T-cell (primary cell): Measurements from ENCODE around the gene IFNL3. TPM values are rescaled to one million over a fixed set of nuclear protein-coding genes. Genes with fewer than 3 reads are reported as not detected.
"Not testable (repeated sequence)": the region's sequence is repeated elsewhere in the genome, so short reads cannot be mapped to it uniquely, and the experiment has no call there.

Experiments
- ATAC-seq, 4 experiments: fragments of 200-7000 bp in 3 of 4; fragments of 150-1000 bp in 1 of 4; cut with Tn5 transposase; replicated peaks in 1 of 4; 1 replicate in 3 of 4; 2 replicates in 1 of 4; pipeline ENCODE4 v1.10.0; 2021; ENCODE audit warnings: moderate library complexity in 3 of 4, mild to moderate bottlenecking in 2 of 4, moderate number of reproducible peaks in 1 of 4
- CTCF ChIA-PET, 2 donors: fragments of 300-600 bp; sonication (Branson Sonifier 250); formaldehyde crosslinking; loops; one replicate each; lab custom pipeline; 2022; ENCODE audit warnings: antibody characterized with exemption in 2 of 2; lab: Charles Lee
- POLR2A ChIA-PET, 2 donors: fragments of 300-600 bp; sonication (Branson Sonifier 250); formaldehyde crosslinking; loops; one replicate each; lab custom pipeline; 2022; ENCODE audit warnings: antibody characterized with exemption in 2 of 2; lab: Charles Lee
- DNase-seq, 35 experiments: peaks; one replicate each; pipeline versions ENCODE4 v3.0.0 to v3.0.0-alpha.2; 2013 to 2023
- H3K27ac ChIP-seq: one replicate; pipeline ENCODE4 v1.5.1; 2013; ENCODE audit warnings: low read length
- H3K27me3 ChIP-seq, 2 experiments: replicated peaks in 1 of 2; 1 replicate in 1 of 2; 2 replicates in 1 of 2; pipeline versions ENCODE4 v1.6.1 to v1.7.0; 2013; ENCODE audit warnings: low read length in 1 of 2, mixed read lengths in 1 of 2; ENCODE audit not compliant: control insufficient read depth in 2 of 2, insufficient read depth in 2 of 2; ENCODE audit errors: extremely low read depth in 1 of 2
- H3K36me3 ChIP-seq, 2 donors: 1 replicate in 1 of 2; 2 replicates in 1 of 2; pipeline versions ENCODE4 v1.6.1 to v1.7.0; 2013; ENCODE audit warnings: low read length in 1 of 2; ENCODE audit not compliant: control insufficient read depth in 2 of 2, insufficient read depth in 1 of 2; ENCODE audit errors: extremely low read depth in 1 of 2
- H3K4me1 ChIP-seq, 2 experiments: 1 replicate in 1 of 2; 2 replicates in 1 of 2; pipeline versions ENCODE4 v1.6.1 to v1.7.0; 2013; ENCODE audit warnings: low read length in 2 of 2, mixed read lengths in 1 of 2; ENCODE audit not compliant: insufficient read depth in 2 of 2, control insufficient read depth in 1 of 2; ENCODE audit errors: extremely low read depth in 1 of 2
- H3K4me3 ChIP-seq, 2 donors: 1 replicate in 1 of 2; 2 replicates in 1 of 2; pipeline versions ENCODE4 v1.5.1 to v1.7.0; 2013; ENCODE audit warnings: mild to moderate bottlenecking in 2 of 2, low read length in 1 of 2, moderate library complexity in 1 of 2; ENCODE audit not compliant: control insufficient read depth in 1 of 2; ENCODE audit errors: extremely low read depth in 1 of 2
- H3K9me3 ChIP-seq: 2 replicates; pipeline ENCODE4 v1.7.0; 2013
- H3K27ac Mint-ChIP-seq, 2 donors: one replicate each; pipeline ENCODE4 v1.8.0; 2020 to 2021; ENCODE audit warnings: mild to moderate bottlenecking in 2 of 2, mixed read lengths in 2 of 2
- H3K27me3 Mint-ChIP-seq, 2 donors: one replicate each; pipeline ENCODE4 v1.8.0; 2021 to 2022; ENCODE audit warnings: mixed read lengths in 2 of 2
- H3K36me3 Mint-ChIP-seq: one replicate; pipeline ENCODE4 v1.8.0; 2021; ENCODE audit warnings: mixed read lengths
- H3K4me1 Mint-ChIP-seq, 3 donors: one replicate each; pipeline ENCODE4 v1.8.0; 2020 to 2022; ENCODE audit warnings: mixed read lengths in 3 of 3, mild to moderate bottlenecking in 1 of 3
- H3K4me3 Mint-ChIP-seq, 3 donors: one replicate each; pipeline ENCODE4 v1.8.0; 2020 to 2022; ENCODE audit warnings: mild to moderate bottlenecking in 3 of 3, mixed read lengths in 3 of 3, moderate library complexity in 3 of 3
- H3K9me3 Mint-ChIP-seq, 3 donors: one replicate each; pipeline ENCODE4 v1.8.0; 2020 to 2022; ENCODE audit warnings: mixed read lengths in 3 of 3
- WGBS: methylation state at CpG from one replicate; pipeline ENCODE4 v1.1.5; 2013; ENCODE audit warnings: missing lambda C conversion rate; ENCODE audit not compliant: insufficient coverage; 5-methylcytosine and 5-hydroxymethylcytosine counted together
- total RNA-seq, 35 experiments: library from RNA in 6 of 35; stranded (reverse) in 6 of 35; fragments of 120-200 nt in 1 of 35; gene quantifications; one replicate each; pipeline versions ENCODE4 v1.2.1 to v1.2.4 and lab custom pipeline; 2013 to 2026

IFNL3 gene
- total RNA-seq, 5 donors from 2014 or later (not counting 1 experiment from before 2014, with no cell fraction given), result not detected

GRCh38 chr19:39223703-39224279 lies 21.0 kb downstream of the IFNL3 start:
- Mint-ChIP-seq H3K36me3 (no peaks in the 10 kb centered on the region), H3K4me3 (no peak overlapping the region), H3K4me1 (no peaks in the 10 kb centered on the region), H3K27me3 (peaks cover 30 to 40% of the 10 kb centered on the region in 2 donors), H3K9me3 (no peaks in the 10 kb centered on the region), H3K27ac (no peak overlapping the region)
- no peaks in the 10 kb centered on the region for H3K9me3 ChIP-seq
- ATAC-seq (no peak), DNase-seq (peak in 7 of 35 experiments; percentile 10 to 24 (median 18))
- no peak overlapping the region for H3K4me3 ChIP-seq
- H3K36me3 ChIP-seq, result no peaks in the 10 kb centered on the region
- H3K4me1 ChIP-seq, result no peaks in the 10 kb centered on the region
- no peak overlapping the region for H3K27ac ChIP-seq
- ChIA-PET CTCF (no interaction called here), POLR2A (no interaction called here)
- 19% methylated on average over 2 of the region's 4 CpGs for WGBS
- H3K27me3 ChIP-seq, result peaks cover 0 to 36% of the 10 kb centered on the region in 2 experiments

DNA sequence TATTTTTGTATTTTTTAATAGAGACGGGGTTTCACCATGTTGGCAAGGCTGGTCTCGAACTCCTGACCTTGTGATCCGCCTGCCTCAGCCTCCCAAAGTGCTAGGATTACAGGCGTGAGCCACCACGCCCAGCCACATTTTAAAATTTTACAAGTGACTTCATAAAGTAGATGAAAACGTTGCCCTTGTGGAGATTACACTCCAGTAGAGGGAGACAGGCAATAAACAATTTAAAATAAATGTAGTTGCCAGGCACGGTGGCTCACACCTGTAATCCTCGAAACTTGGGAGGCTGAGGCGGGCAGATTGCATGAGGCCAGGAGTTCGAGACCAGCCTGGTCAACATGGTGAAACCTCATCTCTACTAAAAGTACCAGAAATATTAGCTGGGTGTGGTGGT lies 25.7 kb downstream of the IFNL3 start:
- H3K4me1 ChIP-seq, CTCF ChIA-PET, H3K36me3 ChIP-seq, H3K4me3 Mint-ChIP-seq, H3K4me3 ChIP-seq, ATAC-seq, H3K9me3 ChIP-seq, H3K36me3 Mint-ChIP-seq, H3K9me3 Mint-ChIP-seq, POLR2A ChIA-PET, DNase-seq, H3K27ac ChIP-seq, H3K4me1 Mint-ChIP-seq, H3K27ac Mint-ChIP-seq: not testable (repeated sequence)
- peaks cover 28 to 36% of the 10 kb centered on the region in 2 donors for H3K27me3 Mint-ChIP-seq
- 80% methylated on average over 2 of the region's 10 CpGs for WGBS
- H3K27me3 ChIP-seq, result peaks cover 0 to 43% of the 10 kb centered on the region in 2 experiments

GRCh38 chr19:39218230-39219007 lies 26.4 kb downstream of the IFNL3 start:
- H3K9me3 Mint-ChIP-seq, result no peaks in the 10 kb centered on the region
- no peak for DNase-seq
- Histone ChIP-seq H3K27me3 (peaks cover 0 to 45% of the 10 kb centered on the region in 2 experiments), H3K27ac (no peak overlapping the region), H3K9me3 (no peaks in the 10 kb centered on the region), H3K36me3 (no peaks in the 10 kb centered on the region), H3K4me1 (no peaks in the 10 kb centered on the region), H3K4me3 (no peak overlapping the region)
- peaks cover 25 to 31% of the 10 kb centered on the region in 2 donors for H3K27me3 Mint-ChIP-seq
- H3K4me3 Mint-ChIP-seq, result no peak overlapping the region
- ChIA-PET CTCF (interaction anchor here in 1 of 2 donors (0.6 kb wide), 1 partner anchor 180 kb away, joined by 6 read pairs; no protein-coding TSS in a partner anchor), POLR2A (interaction anchor here in 1 of 2 donors (0.7 kb wide), 1 partner anchor 103 kb away, joined by 7 read pairs; no protein-coding TSS in a partner anchor)
- H3K36me3 Mint-ChIP-seq, result no peaks in the 10 kb centered on the region
- ATAC-seq, result no peak
- H3K27ac Mint-ChIP-seq, result no peak overlapping the region
- WGBS, result 91% methylated on average over 13 of the region's 15 CpGs
- no peaks in the 10 kb centered on the region for H3K4me1 Mint-ChIP-seq

GRCh38 chr19:39217094-39217493 lies 27.7 kb downstream of the IFNL3 start:
- Mint-ChIP-seq H3K27ac (peak overlapping the region in 1 of 2 donors; percentile 25), H3K4me3 (no peak overlapping the region), H3K4me1 (no peaks in the 10 kb centered on the region), H3K36me3 (no peaks in the 10 kb centered on the region), H3K9me3 (no peaks in the 10 kb centered on the region), H3K27me3 (peaks cover 20 to 25% of the 10 kb centered on the region in 2 donors)
- no peaks in the 10 kb centered on the region for H3K4me1 ChIP-seq
- DNase-seq (no peak), ATAC-seq (no peak)
- H3K27me3 ChIP-seq, result peaks cover 0 to 36% of the 10 kb centered on the region in 2 experiments
- H3K4me3 ChIP-seq, result no peak overlapping the region
- H3K27ac ChIP-seq, result no peak overlapping the region
- no peaks in the 10 kb centered on the region for H3K36me3 ChIP-seq
- CTCF ChIA-PET, result no interaction called here
- POLR2A ChIA-PET, result no interaction called here
- H3K9me3 ChIP-seq, result no peaks in the 10 kb centered on the region
- 90% methylated on average over 3 of the region's 5 CpGs for WGBS

GRCh38 chr19:39215323-39215722 lies 29.5 kb downstream of the IFNL3 start:
- H3K36me3 Mint-ChIP-seq, H3K36me3 ChIP-seq, POLR2A ChIA-PET, H3K4me1 Mint-ChIP-seq, H3K27ac ChIP-seq, H3K9me3 ChIP-seq, ATAC-seq, H3K27ac Mint-ChIP-seq, H3K4me3 ChIP-seq, H3K4me1 ChIP-seq, CTCF ChIA-PET, H3K4me3 Mint-ChIP-seq, DNase-seq, H3K9me3 Mint-ChIP-seq: not testable (repeated sequence)
- H3K27me3 ChIP-seq, result peaks cover 0 to 40% of the 10 kb centered on the region in 2 experiments
- WGBS, result 92% methylated on average over 2 of the region's 3 CpGs
- peaks cover 15 to 17% of the 10 kb centered on the region in 2 donors for H3K27me3 Mint-ChIP-seq

- no peak overlapping the region for H3K27ac ChIP-seq
- no peak overlapping the region for H3K4me3 ChIP-seq
- H3K9me3 ChIP-seq, result no peaks in the 10 kb centered on the region
- no peaks in the 10 kb centered on the region for H3K36me3 ChIP-seq
- no peaks in the 10 kb centered on the region for H3K4me1 Mint-ChIP-seq
- H3K27me3 ChIP-seq, result peaks cover 0 to 23% of the 10 kb centered on the region in 2 experiments
- 55% methylated on average over 3 of the region's 8 CpGs for whole genome bisulfite sequencing
- H3K36me3 Mint-ChIP-seq, result no peaks in the 10 kb centered on the region
- CTCF ChIA-PET, result no interaction called here
- H3K27me3 Mint-ChIP-seq, result peaks cover 5 to 10% of the 10 kb centered on the region in 2 donors
- H3K9me3 Mint-ChIP-seq, result no peaks in the 10 kb centered on the region
- DNase-seq (peak; percentile 12 to 73 (median 43)), ATAC-seq (peak; percentile 71 to 86 (median 80))
- no peak overlapping the region for H3K27ac Mint-ChIP-seq
- H3K4me3 Mint-ChIP-seq, result no peak overlapping the region
- POLR2A ChIA-PET, result no interaction called here
- no peaks in the 10 kb centered on the region for H3K4me1 ChIP-seq
Observed at GRCh38 chr19:39212375-39212742, 32.4 kb downstream of the IFNL3 start.
